ENCODE data around the gene TTC1.

DNA sequence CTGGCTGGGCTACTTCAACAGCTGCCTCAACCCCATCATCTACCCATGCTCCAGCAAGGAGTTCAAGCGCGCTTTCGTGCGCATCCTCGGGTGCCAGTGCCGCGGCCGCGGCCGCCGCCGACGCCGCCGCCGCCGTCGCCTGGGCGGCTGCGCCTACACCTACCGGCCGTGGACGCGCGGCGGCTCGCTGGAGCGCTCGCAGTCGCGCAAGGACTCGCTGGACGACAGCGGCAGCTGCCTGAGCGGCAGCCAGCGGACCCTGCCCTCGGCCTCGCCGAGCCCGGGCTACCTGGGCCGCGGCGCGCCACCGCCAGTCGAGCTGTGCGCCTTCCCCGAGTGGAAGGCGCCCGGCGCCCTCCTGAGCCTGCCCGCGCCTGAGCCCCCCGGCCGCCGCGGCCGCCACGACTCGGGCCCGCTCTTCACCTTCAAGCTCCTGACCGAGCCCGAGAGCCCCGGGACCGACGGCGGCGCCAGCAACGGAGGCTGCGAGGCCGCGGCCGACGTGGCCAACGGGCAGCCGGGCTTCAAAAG lies 36.9 kb upstream of the TTC1 start:
- TF ChIP-seq EP300 (IDR thresholded peaks at IDR 0.05) (no peak), POLR2AphosphoS5 (IDR thresholded peaks at IDR 0.05) (no peak)
- TF ChIP-seq, protein P1, sequence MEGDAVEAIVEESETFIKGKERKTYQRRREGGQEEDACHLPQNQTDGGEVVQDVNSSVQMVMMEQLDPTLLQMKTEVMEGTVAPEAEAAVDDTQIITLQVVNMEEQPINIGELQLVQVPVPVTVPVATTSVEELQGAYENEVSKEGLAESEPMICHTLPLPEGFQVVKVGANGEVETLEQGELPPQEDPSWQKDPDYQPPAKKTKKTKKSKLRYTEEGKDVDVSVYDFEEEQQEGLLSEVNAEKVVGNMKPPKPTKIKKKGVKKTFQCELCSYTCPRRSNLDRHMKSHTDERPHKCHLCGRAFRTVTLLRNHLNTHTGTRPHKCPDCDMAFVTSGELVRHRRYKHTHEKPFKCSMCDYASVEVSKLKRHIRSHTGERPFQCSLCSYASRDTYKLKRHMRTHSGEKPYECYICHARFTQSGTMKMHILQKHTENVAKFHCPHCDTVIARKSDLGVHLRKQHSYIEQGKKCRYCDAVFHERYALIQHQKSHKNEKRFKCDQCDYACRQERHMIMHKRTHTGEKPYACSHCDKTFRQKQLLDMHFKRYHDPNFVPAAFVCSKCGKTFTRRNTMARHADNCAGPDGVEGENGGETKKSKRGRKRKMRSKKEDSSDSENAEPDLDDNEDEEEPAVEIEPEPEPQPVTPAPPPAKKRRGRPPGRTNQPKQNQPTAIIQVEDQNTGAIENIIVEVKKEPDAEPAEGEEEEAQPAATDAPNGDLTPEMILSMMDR (IDR thresholded peaks at IDR 0.05): no peak

Measured in gastroesophageal sphincter (tissue), 3 donors.